AG04449 (cell line): ENCODE results near the gene MAIP1.

Experiments
- CTCF ChIA-PET: fragments of 350-600 bp; formaldehyde crosslinking; extraction: SDS; loops from one replicate; lab custom pipeline; 2021; ENCODE audit warnings: antibody characterized with exemption; lab: Yijun Ruan, JAX
- POLR2A ChIA-PET: fragments of 400-600, 350-600 bp; formaldehyde crosslinking; extraction: SDS; loops from one replicate; lab custom pipeline; 2020; ENCODE audit warnings: antibody characterized with exemption, inconsistent platforms; lab: Yijun Ruan, JAX
- DNase-seq: peaks from one replicate; pipeline ENCODE4 v3.0.0-alpha.2; 2010; ENCODE audit warnings: low read depth, low spot score
- H3K4me3 ChIP-seq: 2 replicates; pipeline ENCODE4 v1.5.1; 2011; ENCODE audit warnings: low read depth, mild to moderate bottlenecking, control low read depth, low read length
- TF ChIP-seq, protein P1 (sequence below): IDR thresholded peaks from one replicate; pipeline ENCODE4 v1.5.1; 2011; ENCODE audit warnings: mild to moderate bottlenecking, moderate library complexity, low read length, control low read depth, inconsistent platforms; ENCODE audit not compliant: insufficient read depth; ENCODE audit errors: missing control alignments

The MAIP1 gene

DNA sequence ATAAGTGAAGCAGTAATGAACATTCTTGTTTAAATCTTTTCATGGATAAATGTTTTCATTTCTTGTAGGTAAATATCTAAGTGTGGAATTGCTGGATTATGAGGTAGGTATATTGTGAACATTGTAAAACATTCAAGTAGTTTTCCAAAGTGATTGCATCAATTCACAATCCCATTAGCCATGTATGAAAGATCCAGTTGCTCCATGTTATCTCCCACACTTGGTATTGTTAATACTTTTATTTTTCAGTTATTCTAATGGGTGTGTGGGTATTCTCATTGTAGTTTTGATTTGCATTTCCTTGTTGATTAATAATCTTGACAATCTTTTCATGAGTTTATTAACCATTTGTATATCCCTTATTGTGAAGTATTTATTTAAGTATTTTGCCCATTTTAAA lies 50.3 kb downstream of the MAIP1 start:
- ChIA-PET CTCF (no interaction called here), POLR2A (no interaction called here)
- TF ChIP-seq, protein P1, sequence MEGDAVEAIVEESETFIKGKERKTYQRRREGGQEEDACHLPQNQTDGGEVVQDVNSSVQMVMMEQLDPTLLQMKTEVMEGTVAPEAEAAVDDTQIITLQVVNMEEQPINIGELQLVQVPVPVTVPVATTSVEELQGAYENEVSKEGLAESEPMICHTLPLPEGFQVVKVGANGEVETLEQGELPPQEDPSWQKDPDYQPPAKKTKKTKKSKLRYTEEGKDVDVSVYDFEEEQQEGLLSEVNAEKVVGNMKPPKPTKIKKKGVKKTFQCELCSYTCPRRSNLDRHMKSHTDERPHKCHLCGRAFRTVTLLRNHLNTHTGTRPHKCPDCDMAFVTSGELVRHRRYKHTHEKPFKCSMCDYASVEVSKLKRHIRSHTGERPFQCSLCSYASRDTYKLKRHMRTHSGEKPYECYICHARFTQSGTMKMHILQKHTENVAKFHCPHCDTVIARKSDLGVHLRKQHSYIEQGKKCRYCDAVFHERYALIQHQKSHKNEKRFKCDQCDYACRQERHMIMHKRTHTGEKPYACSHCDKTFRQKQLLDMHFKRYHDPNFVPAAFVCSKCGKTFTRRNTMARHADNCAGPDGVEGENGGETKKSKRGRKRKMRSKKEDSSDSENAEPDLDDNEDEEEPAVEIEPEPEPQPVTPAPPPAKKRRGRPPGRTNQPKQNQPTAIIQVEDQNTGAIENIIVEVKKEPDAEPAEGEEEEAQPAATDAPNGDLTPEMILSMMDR: no peak
- no peak for DNase-seq
- H3K4me3 ChIP-seq: no peak overlapping the region

DNA sequence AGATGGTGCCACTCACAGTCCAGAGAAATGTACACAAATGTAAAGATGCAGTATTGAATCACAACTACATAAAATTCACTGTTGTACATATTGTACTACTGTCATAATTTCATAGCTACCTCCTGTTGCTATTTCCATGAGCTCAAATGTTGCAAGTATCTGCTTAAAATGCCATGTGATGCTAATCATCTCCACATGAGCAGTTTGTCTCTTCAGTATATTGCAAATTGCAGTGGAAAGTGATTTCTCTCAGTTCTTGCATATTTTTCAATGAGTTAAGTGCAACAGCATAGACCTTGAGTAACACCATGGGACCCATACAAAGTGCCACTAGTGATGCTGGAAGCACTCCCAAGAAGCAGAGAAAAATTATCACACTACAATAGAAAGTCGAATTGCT lies 51.9 kb downstream of the MAIP1 start:
- DNase-seq: no peak
- TF ChIP-seq, protein P1: no peak
- H3K4me3 ChIP-seq: no peak overlapping the region
- ChIA-PET POLR2A (no interaction called here), CTCF (no interaction called here)

DNA sequence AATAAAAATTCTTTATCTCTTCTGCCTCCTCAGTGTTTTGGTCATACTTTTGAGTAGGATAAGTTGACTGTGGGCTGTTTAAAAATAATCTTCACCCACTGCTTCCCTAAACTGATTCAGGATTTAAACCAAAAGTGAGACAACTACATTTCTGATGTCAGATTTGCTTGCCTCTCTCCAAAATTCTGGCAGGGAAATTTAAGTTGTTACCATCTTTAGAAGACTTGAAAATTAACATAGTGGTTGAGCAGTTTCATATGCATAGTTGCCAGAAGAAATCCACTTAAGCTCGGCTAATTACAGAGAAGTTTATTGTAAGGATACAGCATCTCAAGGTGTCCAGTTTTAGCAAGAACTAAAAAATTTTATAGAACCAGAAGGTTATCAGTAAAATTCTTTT lies 57.0 kb downstream of the MAIP1 start:
- H3K4me3 ChIP-seq: no peak overlapping the region
- TF ChIP-seq, protein P1: no peak
- DNase-seq: no peak
- CTCF ChIA-PET: interaction anchor here (1.4 kb wide), 1 partner anchor 27 kb away, joined by 4 read pairs; no protein-coding TSS in a partner anchor
- POLR2A ChIA-PET: no interaction called here
